ENCODE results near the gene MBNL3.

DNA sequence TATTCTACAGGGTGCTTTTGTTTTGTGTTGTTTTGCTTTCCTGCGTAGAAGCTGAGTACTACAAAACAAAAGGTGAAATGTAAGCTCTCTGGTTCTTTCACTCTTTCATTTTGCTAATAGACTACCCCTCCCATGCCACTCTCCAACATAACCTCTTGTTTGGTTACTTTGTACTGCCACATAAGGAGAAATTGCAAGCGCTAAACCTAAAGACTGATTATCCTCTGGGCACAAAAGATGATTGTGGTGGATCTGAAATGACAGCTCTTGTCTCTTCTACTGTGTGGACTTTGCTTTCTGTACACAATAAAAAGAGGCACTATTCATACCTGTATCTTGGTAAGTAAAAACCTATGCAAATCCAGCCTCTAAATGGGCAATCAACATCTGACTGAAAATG is 5.3 kb downstream of the MBNL3 start:
- TF ChIP-seq, protein P1, sequence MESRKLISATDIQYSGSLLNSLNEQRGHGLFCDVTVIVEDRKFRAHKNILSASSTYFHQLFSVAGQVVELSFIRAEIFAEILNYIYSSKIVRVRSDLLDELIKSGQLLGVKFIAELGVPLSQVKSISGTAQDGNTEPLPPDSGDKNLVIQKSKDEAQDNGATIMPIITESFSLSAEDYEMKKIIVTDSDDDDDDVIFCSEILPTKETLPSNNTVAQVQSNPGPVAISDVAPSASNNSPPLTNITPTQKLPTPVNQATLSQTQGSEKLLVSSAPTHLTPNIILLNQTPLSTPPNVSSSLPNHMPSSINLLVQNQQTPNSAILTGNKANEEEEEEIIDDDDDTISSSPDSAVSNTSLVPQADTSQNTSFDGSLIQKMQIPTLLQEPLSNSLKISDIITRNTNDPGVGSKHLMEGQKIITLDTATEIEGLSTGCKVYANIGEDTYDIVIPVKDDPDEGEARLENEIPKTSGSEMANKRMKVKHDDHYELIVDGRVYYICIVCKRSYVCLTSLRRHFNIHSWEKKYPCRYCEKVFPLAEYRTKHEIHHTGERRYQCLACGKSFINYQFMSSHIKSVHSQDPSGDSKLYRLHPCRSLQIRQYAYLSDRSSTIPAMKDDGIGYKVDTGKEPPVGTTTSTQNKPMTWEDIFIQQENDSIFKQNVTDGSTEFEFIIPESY (IDR thresholded peaks at IDR 0.05; ENCODE audit: borderline replicate concordance, low read depth), result no peak
- no peak for TF ChIP-seq JUND (IDR thresholded peaks at IDR 0.05)
- TF ChIP-seq, protein P2, sequence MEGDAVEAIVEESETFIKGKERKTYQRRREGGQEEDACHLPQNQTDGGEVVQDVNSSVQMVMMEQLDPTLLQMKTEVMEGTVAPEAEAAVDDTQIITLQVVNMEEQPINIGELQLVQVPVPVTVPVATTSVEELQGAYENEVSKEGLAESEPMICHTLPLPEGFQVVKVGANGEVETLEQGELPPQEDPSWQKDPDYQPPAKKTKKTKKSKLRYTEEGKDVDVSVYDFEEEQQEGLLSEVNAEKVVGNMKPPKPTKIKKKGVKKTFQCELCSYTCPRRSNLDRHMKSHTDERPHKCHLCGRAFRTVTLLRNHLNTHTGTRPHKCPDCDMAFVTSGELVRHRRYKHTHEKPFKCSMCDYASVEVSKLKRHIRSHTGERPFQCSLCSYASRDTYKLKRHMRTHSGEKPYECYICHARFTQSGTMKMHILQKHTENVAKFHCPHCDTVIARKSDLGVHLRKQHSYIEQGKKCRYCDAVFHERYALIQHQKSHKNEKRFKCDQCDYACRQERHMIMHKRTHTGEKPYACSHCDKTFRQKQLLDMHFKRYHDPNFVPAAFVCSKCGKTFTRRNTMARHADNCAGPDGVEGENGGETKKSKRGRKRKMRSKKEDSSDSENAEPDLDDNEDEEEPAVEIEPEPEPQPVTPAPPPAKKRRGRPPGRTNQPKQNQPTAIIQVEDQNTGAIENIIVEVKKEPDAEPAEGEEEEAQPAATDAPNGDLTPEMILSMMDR (IDR thresholded peaks at IDR 0.05), result no peak
- no peak for TF ChIP-seq EZH2phosphoT487 (IDR thresholded peaks at IDR 0.05; ENCODE audit: borderline replicate concordance, low read depth)
- TF ChIP-seq GABPA (IDR thresholded peaks at IDR 0.05; ENCODE audit: low read depth), result no peak
- no peak for TF ChIP-seq EP300 (IDR thresholded peaks at IDR 0.05; ENCODE audit: borderline replicate concordance in 1 of 2, low read depth in 1 of 2, low read length in 1 of 2)
- TF ChIP-seq, protein P3, sequence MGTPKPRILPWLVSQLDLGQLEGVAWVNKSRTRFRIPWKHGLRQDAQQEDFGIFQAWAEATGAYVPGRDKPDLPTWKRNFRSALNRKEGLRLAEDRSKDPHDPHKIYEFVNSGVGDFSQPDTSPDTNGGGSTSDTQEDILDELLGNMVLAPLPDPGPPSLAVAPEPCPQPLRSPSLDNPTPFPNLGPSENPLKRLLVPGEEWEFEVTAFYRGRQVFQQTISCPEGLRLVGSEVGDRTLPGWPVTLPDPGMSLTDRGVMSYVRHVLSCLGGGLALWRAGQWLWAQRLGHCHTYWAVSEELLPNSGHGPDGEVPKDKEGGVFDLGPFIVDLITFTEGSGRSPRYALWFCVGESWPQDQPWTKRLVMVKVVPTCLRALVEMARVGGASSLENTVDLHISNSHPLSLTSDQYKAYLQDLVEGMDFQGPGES (IDR thresholded peaks at IDR 0.05; ENCODE audit: low read depth, low read length), result no peak
- no peak for TF ChIP-seq MEF2A (IDR thresholded peaks at IDR 0.05; ENCODE audit: borderline replicate concordance, low read depth)
- no peak for TF ChIP-seq FOSL2 (IDR thresholded peaks at IDR 0.05; ENCODE audit: borderline replicate concordance, low read depth)
